ENCODE data around the gene COL15A1. TPM values are rescaled to one million over a fixed set of nuclear protein-coding genes. Genes with fewer than 3 reads are reported as not detected.

The COL15A1 gene
- polyA plus RNA-seq, 1 donor (not counting 4 experiments of a cell fraction or from before 2014, with no cell fraction given), result not detected

DNA sequence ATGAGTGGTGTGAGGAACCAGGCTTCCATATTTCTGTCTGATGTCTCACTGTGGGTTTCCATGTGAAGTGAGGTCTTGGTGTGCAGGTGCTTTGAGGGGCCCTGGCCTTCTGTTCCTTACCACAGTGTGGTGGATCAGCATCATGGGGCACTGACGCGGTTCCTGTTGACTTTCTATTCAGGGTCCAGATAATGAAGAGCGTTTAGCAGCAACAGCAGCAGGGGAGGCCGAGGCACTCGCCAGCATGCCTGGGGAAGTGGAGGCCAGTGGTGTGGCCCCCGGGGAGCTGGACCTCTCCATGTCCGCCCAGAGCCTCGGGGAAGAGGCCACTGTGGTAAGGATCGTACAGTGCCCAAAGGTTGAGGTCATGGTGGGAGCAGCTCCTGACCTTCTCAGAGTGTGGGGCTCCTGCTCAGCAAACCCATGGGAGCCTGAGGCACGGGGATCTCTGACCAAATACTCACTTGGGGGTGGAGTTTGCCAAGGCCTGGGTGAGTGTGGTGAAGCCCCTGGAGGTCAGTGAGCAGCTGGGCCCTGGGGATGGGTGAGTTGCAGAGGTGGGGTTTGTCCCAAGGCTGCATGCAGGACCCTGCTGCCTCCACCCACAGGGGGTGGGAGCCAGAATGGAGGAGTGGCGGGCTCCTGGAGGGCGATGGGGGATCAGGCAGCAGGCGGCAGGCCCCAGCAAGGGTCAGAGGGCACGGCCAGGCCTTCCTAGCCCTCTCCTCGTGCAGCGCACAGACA is 61.2 kb downstream of the COL15A1 start:
- H3K4me2 ChIP-seq (ENCODE audit: control insufficient read depth, extremely low read depth, insufficient read depth, low read depth, low read length), result no peak overlapping the region
- H2AFZ ChIP-seq (ENCODE audit: control insufficient read depth, low read length), result no peak overlapping the region
- FAIRE-seq (no peak), DNase-seq (ENCODE audit: low read depth, low spot score) (no peak)
- H3K79me2 ChIP-seq (ENCODE audit: control insufficient read depth, insufficient read depth, low read length), result no peaks in the 10 kb centered on the region
- no peaks in the 10 kb centered on the region for H3K9me1 ChIP-seq (ENCODE audit: control insufficient read depth, extremely low read depth, insufficient read depth, low read length)
- dilution Hi-C loops (cut with MboI; ENCODE audit: extremely low pct_ligation_motif_present, low sequenced_read_pairs), result loop anchor here (10.0 kb wide), 1 partner anchor 120 kb away; no protein-coding TSS in a partner anchor
- TF ChIP-seq, protein P1, sequence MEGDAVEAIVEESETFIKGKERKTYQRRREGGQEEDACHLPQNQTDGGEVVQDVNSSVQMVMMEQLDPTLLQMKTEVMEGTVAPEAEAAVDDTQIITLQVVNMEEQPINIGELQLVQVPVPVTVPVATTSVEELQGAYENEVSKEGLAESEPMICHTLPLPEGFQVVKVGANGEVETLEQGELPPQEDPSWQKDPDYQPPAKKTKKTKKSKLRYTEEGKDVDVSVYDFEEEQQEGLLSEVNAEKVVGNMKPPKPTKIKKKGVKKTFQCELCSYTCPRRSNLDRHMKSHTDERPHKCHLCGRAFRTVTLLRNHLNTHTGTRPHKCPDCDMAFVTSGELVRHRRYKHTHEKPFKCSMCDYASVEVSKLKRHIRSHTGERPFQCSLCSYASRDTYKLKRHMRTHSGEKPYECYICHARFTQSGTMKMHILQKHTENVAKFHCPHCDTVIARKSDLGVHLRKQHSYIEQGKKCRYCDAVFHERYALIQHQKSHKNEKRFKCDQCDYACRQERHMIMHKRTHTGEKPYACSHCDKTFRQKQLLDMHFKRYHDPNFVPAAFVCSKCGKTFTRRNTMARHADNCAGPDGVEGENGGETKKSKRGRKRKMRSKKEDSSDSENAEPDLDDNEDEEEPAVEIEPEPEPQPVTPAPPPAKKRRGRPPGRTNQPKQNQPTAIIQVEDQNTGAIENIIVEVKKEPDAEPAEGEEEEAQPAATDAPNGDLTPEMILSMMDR (optimal IDR thresholded peaks at IDR 0.05 in 1 of 3, IDR thresholded peaks at IDR 0.05 in 1 of 3, conservative IDR thresholded peaks at IDR 0.05 in 1 of 3; ENCODE audit: extremely low read depth in 1 of 3, insufficient read depth in 2 of 3, low read length in 3 of 3), result no peak
- TF ChIP-seq EZH2 (IDR thresholded peaks at IDR 0.05; ENCODE audit: low read length), result no peak
- H3K9ac ChIP-seq (ENCODE audit: control insufficient read depth, extremely low read depth, insufficient read depth, low read length), result no peak overlapping the region
- H3K4me1 ChIP-seq (ENCODE audit: control insufficient read depth, extremely low read depth, insufficient read depth, low read length), result no peaks in the 10 kb centered on the region
- no peaks in the 10 kb centered on the region for H4K20me1 ChIP-seq (ENCODE audit: control insufficient read depth, extremely low read depth, insufficient read depth, low read length)
- H3K9me3 ChIP-seq (ENCODE audit: control insufficient read depth, low read depth, low read length), result no peaks in the 10 kb centered on the region
- H3K4me3 ChIP-seq (ENCODE audit: control insufficient read depth in 2 of 3, extremely low read depth in 1 of 3, insufficient read depth in 2 of 3, low read depth in 1 of 3, low read length in 3 of 3), result no peak overlapping the region
- H3K27me3 ChIP-seq (ENCODE audit: control insufficient read depth, extremely low read depth, insufficient read depth, low read length), result peaks cover 6% of the 10 kb centered on the region
- no peaks in the 10 kb centered on the region for H3K36me3 ChIP-seq (ENCODE audit: control insufficient read depth in 2 of 2, extremely low read depth in 1 of 2, insufficient read depth in 2 of 2, low read length in 2 of 2)
- no peak overlapping the region for H3K27ac ChIP-seq (ENCODE audit: control insufficient read depth, insufficient read depth, low read length)

DNA sequence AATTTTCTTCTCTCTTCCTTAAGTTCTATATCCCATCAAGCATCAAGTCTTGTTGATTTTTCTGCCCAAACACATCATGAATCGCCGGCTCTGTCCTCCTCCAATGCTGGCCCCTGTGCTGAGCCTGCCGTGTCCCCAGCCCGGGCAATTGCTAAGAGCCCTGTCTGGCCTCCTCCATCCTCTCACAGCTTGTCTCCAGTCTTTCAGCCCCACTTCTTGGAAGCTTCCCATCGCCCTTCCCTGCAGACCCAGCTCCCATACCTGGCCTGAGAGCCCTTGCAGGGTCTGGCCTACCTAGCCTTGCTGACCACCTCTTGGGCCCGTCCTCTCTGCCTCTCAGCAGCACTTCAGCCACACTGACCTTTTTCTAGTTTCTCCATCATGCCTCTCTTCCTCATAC is 61.9 kb downstream of the COL15A1 start:
- Histone ChIP-seq H3K9me1 (ENCODE audit: control insufficient read depth, extremely low read depth, insufficient read depth, low read length) (no peaks in the 10 kb centered on the region), H3K9me3 (ENCODE audit: control insufficient read depth, low read depth, low read length) (peaks cover 3% of the 10 kb centered on the region), H3K4me1 (ENCODE audit: control insufficient read depth, extremely low read depth, insufficient read depth, low read length) (no peaks in the 10 kb centered on the region), H3K27ac (ENCODE audit: control insufficient read depth, insufficient read depth, low read length) (no peak overlapping the region), H3K27me3 (ENCODE audit: control insufficient read depth, extremely low read depth, insufficient read depth, low read length) (peaks cover 6% of the 10 kb centered on the region), H3K9ac (ENCODE audit: control insufficient read depth, extremely low read depth, insufficient read depth, low read length) (no peak overlapping the region), H4K20me1 (ENCODE audit: control insufficient read depth, extremely low read depth, insufficient read depth, low read length) (no peaks in the 10 kb centered on the region), H3K4me3 (ENCODE audit: control insufficient read depth in 2 of 3, extremely low read depth in 1 of 3, insufficient read depth in 2 of 3, low read depth in 1 of 3, low read length in 3 of 3) (no peak overlapping the region), H3K4me2 (ENCODE audit: control insufficient read depth, extremely low read depth, insufficient read depth, low read depth, low read length) (no peak overlapping the region), H2AFZ (ENCODE audit: control insufficient read depth, low read length) (no peak overlapping the region), H3K79me2 (ENCODE audit: control insufficient read depth, insufficient read depth, low read length) (no peaks in the 10 kb centered on the region), H3K36me3 (ENCODE audit: control insufficient read depth in 2 of 2, extremely low read depth in 1 of 2, insufficient read depth in 2 of 2, low read length in 2 of 2) (no peaks in the 10 kb centered on the region)
- dilution Hi-C loops (cut with MboI; ENCODE audit: extremely low pct_ligation_motif_present, low sequenced_read_pairs), result loop anchor here (10.0 kb wide), 1 partner anchor 119 kb away; no protein-coding TSS in a partner anchor
- TF ChIP-seq, protein P1 (optimal IDR thresholded peaks at IDR 0.05 in 1 of 3, IDR thresholded peaks at IDR 0.05 in 1 of 3, conservative IDR thresholded peaks at IDR 0.05 in 1 of 3; ENCODE audit: extremely low read depth in 1 of 3, insufficient read depth in 2 of 3, low read length in 3 of 3), result no peak
- no peak for TF ChIP-seq EZH2 (IDR thresholded peaks at IDR 0.05; ENCODE audit: low read length)
- no peak for FAIRE-seq
- DNase-seq (ENCODE audit: low read depth, low spot score), result no peak
